Embryonic facial prominence (tissue), 1 donor: Measurements from ENCODE around the gene NR4A2.

Experiments used
- DNase-seq: peaks from one replicate; pipeline ENCODE4 v3.0.0-alpha.2; 2016; ENCODE audit errors: extremely low spot score

Gene NR4A2

DNA sequence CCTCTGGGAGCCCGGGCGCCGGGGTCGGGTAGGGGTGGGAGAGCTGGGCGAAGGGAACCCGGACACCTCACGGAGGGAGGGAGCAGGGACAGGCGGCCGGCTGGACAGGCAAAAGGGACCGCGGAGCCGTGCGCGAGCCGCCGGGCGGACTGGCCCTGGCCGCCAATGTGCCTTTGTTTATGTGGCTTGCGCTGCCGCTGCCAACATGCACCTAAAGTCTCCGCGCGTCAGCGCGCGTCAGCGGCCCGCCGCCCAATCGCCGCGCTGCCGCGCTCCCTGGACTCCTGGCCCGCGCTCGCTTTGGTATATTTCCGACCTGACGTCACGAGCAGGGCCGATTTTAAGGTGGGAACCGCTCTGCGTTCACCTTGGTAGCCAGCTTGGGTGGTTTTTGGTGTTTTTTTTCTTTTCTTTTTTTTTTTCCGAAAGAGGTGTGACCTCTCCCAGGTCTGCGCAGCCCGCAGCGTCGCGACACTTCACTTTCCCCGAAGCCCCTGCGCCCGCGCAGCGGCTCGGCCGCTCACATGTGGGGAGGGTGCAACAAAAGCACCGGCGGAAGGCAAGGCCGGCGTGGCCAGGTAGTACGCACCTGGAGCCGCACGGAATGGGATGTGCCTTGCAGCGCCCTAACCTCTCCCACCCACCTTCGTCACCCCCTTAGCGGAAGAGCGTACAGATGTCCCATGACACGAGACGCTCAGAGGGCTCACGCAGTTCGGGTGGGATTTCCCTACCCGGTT is at the start of gene NR4A2:
TSS of gene NR4A2 (minus strand) at position 188 of the 740 bp plus-strand sequence. CDS start 2,535 bp downstream, outside the sequence.
- peak; percentile 71 for DNase-seq

DNA sequence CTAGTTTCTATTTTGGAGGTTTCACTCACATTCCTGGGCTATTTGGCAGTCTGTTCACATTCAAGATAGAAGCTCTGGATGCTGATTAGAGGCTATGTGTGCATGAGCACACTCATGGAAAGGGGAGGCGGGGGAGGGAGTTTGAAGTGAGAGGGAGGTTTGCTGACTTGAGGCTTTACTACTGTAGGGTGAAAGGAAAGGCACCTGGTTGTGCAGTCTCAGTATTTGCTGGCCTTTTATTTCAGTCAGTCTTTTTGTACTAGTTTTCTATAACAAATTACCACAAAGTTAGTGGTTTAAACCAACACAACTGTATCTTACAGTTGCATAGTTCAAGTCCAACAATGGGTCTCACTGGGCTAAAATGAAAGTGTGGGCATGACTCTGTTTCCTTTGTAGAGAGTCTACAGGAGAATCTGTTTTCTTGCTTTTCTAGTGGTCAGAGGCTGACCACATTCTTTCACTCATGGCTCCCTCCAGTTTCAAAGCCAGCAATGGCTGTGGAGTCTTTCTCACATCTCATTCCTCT is 47.7 kb upstream of the NR4A2 start:
- no peak for DNase-seq

DNA sequence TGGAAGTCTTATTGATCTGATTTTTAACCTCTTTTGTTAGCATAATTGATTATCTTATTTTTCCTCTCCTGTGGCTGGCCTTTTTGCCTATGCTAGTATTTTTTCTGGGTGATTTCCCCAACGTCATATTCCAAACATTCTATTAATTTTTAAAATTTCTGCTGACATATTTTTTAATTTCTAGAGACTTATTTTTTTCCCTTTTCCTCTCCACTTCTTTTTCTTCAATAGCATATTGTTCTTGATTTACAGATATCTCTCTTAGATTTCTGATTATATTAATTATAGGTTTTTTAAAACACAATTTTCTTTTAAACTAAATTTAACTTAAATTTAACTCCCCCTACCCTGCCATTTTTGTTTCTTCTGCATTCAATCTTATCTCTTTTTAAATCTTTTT is 47.2 kb upstream of the NR4A2 start:
- no peak for DNase-seq

GRCh38 chr2:156379071-156379470 is 46.5 kb upstream of the NR4A2 start:
- DNase-seq: no peak

DNA sequence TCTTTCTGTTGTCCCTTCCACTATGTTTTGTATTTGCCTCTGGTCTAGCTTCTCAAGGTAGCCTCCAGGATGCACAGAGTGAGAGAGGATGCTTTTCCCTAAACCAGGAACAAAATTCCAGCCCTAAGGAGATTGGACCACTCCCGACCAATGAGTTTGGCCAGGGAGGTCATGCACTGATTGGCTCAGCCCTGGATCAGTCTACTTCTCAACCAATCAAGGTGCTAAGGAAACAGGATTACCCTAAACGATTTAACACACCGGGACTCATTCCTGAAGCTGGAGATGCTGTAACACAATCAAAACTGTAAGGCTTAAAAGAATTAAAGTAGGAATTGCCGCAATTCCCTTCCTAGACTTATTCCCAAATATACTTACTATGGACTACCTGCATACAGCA is 34.2 kb upstream of the NR4A2 start:
- no peak for DNase-seq

- no peak for DNase-seq
Measured at GRCh38 chr2:156363141-156363540, 30.6 kb upstream of the NR4A2 start.

DNA sequence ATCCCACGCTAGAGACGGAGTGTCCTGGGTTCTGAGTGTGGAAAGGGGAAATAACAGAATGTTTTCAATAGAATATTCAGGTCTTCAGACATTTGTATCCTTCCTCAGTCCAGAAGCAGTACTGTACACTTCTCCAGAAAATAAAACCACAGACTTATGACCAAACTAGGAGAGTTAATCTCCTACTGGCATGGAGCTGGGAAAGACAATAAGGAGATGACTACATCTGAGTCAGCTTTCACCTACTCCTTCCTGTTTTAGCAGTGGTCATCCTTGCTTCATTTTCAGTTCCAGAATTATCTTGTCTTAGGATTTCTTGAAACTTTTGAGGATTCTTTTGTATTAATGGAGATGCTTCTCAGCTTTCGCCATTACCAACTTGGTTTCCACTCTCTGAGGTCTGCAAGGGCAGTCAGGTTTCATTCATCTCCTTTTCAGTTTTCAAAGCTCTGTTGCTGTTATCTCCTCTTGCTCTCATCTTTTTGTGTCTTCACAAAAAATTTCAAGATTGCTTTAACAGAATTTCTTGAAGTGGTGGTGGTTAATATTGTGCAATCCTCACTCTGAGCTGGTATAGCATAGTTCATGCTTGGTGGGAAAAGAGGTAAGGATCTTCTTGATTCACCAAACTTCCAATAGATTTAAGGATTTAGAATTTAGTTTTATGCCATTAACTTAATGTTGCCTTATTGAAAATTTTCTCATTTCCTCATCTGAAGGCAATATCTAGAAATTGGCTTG is 23.7 kb upstream of the NR4A2 start:
- no peak for DNase-seq

- no peak for DNase-seq
Measured at GRCh38 chr2:156352911-156353310, 20.4 kb upstream of the NR4A2 start.

DNA sequence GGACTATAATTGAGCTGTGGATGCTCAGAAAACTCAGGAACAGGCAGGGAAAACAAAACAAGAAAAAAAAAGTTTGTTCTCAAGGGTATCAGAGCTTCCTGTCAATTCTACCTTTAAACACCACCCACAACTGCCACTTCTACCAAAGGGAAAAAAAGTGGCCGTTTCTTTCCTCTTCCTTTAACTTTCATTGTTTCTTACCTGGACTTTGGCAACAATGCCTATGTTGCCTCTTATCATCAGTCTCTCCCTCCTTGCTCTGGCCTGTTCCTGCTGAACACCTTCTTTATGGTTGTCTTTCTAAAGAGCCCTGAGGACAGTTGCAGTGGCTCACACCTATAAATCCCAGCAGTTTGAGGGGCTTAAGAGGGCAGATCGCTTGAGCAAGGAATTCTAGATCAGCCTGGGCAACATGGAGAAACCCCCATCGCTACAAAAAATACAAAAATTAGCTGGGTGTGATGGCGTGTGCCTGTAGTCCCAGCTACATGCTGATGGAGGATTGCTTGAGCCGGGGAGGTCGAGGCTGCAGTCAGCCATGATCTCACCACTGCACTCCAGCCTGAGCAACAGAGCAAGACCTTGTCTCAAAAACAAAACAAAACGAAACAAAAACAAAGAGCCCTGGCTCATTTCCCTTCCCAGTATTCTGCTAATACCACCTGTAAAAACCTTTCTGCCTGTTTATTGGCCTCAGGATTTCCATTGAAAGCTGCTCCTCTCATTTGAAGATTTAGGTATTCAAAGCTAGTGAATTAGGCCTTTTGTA is 18.0 kb upstream of the NR4A2 start:
- no peak for DNase-seq

DNA sequence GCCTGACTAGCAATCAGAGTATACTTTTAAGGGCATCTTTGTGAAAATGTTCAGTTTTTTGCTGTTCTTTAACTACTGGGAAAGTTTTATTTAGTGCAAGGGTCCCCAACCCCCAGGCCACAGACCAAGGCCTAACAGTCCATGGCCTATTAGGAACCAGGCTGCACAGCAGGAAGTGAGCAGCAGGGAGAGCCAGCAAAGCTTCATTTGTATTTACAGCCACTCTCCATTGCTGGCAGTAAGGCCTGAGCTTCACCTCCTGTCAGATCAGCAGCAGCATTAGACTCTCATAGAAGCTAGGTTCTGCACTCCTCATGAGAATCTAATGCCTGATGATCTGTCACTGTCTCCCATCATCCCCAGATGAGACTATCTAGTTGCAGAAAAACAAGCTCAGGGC is 17.1 kb upstream of the NR4A2 start:
- DNase-seq: no peak

DNA sequence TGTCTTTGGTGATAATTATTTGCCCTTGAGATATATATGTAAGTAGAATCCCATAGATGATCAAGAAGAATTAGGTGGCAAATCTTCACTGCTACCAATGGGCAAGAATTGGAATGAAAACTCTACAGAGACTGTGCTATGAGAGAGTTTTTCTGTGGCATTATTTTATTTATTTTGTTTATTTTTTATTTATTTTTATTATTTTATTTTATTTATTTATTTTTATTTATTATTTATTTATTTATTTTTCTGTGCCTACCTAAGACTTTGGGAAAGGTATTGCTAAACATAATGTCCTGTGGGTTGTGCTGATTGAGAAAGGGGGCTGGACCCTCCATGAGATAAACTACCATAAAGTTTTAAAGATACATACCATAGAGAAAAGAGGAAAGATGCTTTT is 16.6 kb upstream of the NR4A2 start:
- DNase-seq: no peak

- DNase-seq: no peak
Measured at GRCh38 chr2:156347431-156347830, 14.9 kb upstream of the NR4A2 start.

GRCh38 chr2:156346731-156347130 is 14.2 kb upstream of the NR4A2 start:
- no peak for DNase-seq

GRCh38 chr2:156345582-156345981 is 13.1 kb upstream of the NR4A2 start:
- DNase-seq: no peak

DNA sequence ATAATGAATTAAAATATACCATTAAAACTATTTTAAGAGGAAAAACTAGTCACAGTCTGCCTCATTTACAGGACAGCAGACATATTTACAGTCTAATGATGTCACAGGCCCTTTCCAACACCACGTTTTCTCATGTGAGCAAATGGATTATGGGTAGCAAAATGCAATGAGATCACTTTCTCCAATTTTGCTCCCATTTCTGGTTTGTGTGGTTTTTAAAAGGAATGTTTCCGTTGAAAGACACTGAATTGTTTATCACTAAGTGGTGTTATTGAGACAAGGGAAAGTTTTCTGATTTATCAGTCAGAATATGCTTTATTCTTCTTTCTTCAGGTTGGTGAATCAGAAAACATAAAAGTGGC is 11.4 kb upstream of the NR4A2 start:
- DNase-seq: no peak

- DNase-seq: no peak
Measured at GRCh38 chr2:156343096-156343939, 10.8 kb upstream of the NR4A2 start.

DNA sequence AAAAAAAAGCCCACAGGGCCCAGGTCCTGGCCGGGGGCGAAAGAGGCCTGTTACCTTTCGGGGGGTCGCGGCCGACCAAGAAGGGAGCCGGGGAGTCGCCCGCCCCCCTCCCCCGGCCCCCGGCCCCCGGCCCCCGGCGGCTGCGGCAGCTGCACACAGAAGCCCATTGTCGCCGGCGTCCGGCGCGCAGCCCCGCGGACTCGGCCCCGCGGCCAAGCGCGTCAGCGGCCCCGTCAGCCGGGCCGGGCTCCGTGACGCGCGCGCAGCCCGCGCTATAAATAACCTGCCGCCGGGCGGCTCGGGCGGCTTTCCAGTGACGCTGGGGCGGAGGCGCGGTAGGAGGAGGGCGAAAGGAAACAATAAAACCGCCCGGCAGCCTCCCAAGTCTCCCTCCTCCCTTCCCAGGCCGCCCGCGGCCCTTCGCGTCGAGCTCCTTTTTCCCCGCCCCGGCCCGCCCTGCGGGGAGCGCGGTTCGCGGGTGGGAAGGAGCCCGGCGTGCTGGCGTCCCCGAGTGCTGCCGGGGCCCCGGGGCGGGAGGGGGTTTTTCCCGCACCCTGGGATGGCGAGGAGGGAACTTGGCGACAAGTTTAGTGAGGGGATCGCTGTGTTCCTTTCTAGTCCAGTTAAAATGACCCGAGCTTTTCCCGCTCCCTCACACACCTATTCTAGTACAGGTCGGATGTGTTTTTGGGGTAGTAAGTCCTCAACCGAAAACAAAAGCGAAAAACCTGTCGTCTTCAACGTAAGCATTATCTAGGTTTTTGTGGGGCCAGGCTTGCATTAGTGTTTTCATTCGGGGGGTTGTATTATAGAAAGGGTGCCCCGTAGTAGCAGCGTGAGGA is 10.0 kb upstream of the NR4A2 start:
- peak; percentile 88 for DNase-seq

- peak; percentile 87 for DNase-seq
Measured at GRCh38 chr2:156341452-156342253, 9.1 kb upstream of the NR4A2 start.

GRCh38 chr2:156340804-156341451 is 8.4 kb upstream of the NR4A2 start:
- DNase-seq: no peak
